ENCODE results near the gene KCNK5. TPM values are rescaled to one million over a fixed set of nuclear protein-coding genes. Genes with fewer than 3 reads are reported as not detected.
A peak's percentile ranks its signal among the peaks of the same experiment; 100 is the strongest.

The KCNK5 gene
- polyA plus RNA-seq, 2 of the 4 experiments (the other 2 are of a cell fraction): 1.5 to 2.3 TPM

DNA sequence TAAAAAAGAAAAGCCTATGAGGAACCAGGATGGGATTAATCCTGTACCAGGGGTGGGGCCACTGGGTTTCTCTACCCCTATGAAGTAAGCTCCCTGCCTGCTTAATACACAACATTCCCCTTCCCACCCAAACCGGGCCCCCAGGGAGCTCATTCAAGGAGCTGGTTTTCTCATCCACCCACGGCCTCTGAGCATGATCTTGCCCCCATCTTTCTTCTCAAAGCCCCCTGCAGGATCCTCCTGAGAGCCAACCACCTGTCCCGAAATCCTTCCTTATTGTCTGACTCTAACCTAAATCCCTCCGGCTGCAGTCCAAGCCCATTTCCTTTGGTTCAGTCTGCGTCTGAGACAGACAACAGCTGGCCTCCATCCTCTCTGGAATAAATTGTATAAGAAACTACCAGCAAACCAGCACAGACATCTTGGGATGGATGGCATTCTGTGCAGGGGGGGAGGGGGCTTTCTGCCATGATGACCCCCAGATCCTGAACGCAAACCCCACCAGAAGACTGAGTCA, 21.0 kb downstream of the KCNK5 start:
- Histone ChIP-seq H3K4me1 (peaks cover 69% of the 10 kb centered on the region), H3K4me2 (peak overlapping the region; percentile 25; the same call in 1 of the 3 replicates), H3K27ac (peak overlapping the region; percentile 24 to 66; a peak in 3 of 6 replicates), H3K4me3 (no peak overlapping the region), H3K9me3 (no peaks in the 10 kb centered on the region)
- no peak for FAIRE-seq
- no peak for ATAC-seq
- TF ChIP-seq MAZ (IDR thresholded peaks at IDR 0.05; ENCODE audit: borderline replicate concordance, low read depth, low read length): no peak
- TF ChIP-seq SMC3 (IDR thresholded peaks at IDR 0.05): no peak
- TF ChIP-seq FOSB (CRISPR knock-in tag; IDR thresholded peaks at IDR 0.05): no peak
- no peak for TF ChIP-seq CBX8 (IDR thresholded peaks at IDR 0.05)
- TF ChIP-seq RARB (CRISPR knock-in tag; IDR thresholded peaks at IDR 0.05): no peak
- no peak for TF ChIP-seq ZNF302 (CRISPR knock-in tag; IDR thresholded peaks at IDR 0.05)
- no peak for TF ChIP-seq NFE2L2 (conservative IDR thresholded peaks at IDR 0.05; ENCODE audit: low read length)
- no peak for TF ChIP-seq GATA3 (IDR thresholded peaks at IDR 0.05; ENCODE audit: borderline replicate concordance)
- TF ChIP-seq POLR2A (IDR thresholded peaks at IDR 0.05; ENCODE audit: low read length): no peak
- TF ChIP-seq JUN (IDR thresholded peaks at IDR 0.05): no peak
- no peak for TF ChIP-seq HOXB13 (CRISPR knock-in tag; IDR thresholded peaks at IDR 0.05; ENCODE audit: low read depth)
- TF ChIP-seq REST (IDR thresholded peaks at IDR 0.05): no peak
- TF ChIP-seq BHLHE40 (IDR thresholded peaks at IDR 0.05; ENCODE audit: low read depth, low read length): no peak
- no peak for TF ChIP-seq HOXA7 (CRISPR knock-in tag; IDR thresholded peaks at IDR 0.05)
- no peak for TF ChIP-seq KDM1A (IDR thresholded peaks at IDR 0.05; ENCODE audit: low read depth)
- TF ChIP-seq MAX (IDR thresholded peaks at IDR 0.05): no peak
- TF ChIP-seq, protein P1, sequence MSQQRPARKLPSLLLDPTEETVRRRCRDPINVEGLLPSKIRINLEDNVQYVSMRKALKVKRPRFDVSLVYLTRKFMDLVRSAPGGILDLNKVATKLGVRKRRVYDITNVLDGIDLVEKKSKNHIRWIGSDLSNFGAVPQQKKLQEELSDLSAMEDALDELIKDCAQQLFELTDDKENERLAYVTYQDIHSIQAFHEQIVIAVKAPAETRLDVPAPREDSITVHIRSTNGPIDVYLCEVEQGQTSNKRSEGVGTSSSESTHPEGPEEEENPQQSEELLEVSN (IDR thresholded peaks at IDR 0.05; ENCODE audit: borderline replicate concordance, low read depth): no peak
- no peak for TF ChIP-seq EP300 (IDR thresholded peaks at IDR 0.05)
- TF ChIP-seq NR3C1 (IDR thresholded peaks at IDR 0.05): no peak
- ChIA-PET POLR2A (no interaction called here), CTCF (no interaction called here)
- WGBS (ENCODE audit: missing lambda C conversion rate): 60% methylated on average over 6 of the region's 6 CpGs
- no peak for DNase-seq (ENCODE audit: low read depth in 1 of 2, low spot score in 1 of 2)

DNA sequence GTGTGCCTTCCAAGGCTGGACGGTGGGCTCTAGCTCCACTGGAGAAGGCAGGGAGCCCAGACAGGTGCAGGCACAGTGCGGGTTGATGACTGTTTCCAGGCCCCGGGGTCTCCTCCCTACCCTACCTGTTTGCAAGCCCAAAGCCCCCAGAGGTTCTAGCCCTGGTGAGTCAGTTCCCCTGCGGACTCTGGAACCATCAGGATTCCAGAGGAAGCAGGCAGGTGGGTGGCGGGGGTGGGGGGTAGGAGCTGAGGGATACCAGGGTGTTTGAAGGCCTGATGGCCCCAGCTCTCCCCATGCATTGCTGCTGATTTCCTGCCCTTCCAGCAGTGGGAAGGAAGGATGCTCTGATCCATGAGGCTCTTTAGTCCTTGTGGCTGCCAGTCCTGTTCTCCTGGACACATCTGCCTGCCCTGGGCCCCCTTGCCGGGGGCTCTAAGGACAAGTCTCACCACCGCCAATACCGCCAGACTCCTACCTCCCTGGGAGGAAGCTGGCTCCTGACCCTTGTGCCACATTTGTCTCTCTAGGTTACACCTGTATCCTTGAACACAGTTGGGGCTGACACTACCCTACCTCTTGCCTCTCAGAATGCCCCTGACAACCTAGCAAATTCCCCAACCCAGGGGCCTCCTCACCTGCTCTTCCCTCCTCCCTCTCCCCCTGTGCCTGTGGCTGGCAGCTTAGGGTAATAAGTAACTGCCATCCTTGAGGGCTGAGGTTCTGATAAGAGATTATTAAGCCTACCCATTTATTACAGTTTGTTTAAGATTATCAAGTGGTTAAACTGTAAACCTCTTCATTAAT, 21.7 kb downstream of the KCNK5 start:
- Histone ChIP-seq H3K4me1 (peaks cover 73% of the 10 kb centered on the region), H3K9me3 (no peaks in the 10 kb centered on the region), H3K27ac (peak overlapping the region; percentile 35 to 66; a peak in 4 of 6 replicates), H3K4me2 (peak overlapping the region; percentile 25; the same call in 1 of the 3 replicates), H3K4me3 (no peak overlapping the region)
- TF ChIP-seq ESRRA (IDR thresholded peaks at IDR 0.05; ENCODE audit: borderline replicate concordance, low read length) (no peak), MAX (IDR thresholded peaks at IDR 0.05) (no peak), CHD4 (IDR thresholded peaks at IDR 0.05; ENCODE audit: borderline replicate concordance) (no peak), RCOR1 (IDR thresholded peaks at IDR 0.05; ENCODE audit: low read depth, low read length) (no peak), KDM1A (IDR thresholded peaks at IDR 0.05; ENCODE audit: low read depth) (no peak), HOXA7 (CRISPR knock-in tag; IDR thresholded peaks at IDR 0.05) (no peak), EP300 (IDR thresholded peaks at IDR 0.05) (no peak), RARB (CRISPR knock-in tag; IDR thresholded peaks at IDR 0.05) (no peak), EHMT2 (IDR thresholded peaks at IDR 0.05; ENCODE audit: low read depth) (no peak), ZC3H11A (IDR thresholded peaks at IDR 0.05) (no peak), POLR2A (IDR thresholded peaks at IDR 0.05; ENCODE audit: low read length) (no peak)
- TF ChIP-seq, protein P2, sequence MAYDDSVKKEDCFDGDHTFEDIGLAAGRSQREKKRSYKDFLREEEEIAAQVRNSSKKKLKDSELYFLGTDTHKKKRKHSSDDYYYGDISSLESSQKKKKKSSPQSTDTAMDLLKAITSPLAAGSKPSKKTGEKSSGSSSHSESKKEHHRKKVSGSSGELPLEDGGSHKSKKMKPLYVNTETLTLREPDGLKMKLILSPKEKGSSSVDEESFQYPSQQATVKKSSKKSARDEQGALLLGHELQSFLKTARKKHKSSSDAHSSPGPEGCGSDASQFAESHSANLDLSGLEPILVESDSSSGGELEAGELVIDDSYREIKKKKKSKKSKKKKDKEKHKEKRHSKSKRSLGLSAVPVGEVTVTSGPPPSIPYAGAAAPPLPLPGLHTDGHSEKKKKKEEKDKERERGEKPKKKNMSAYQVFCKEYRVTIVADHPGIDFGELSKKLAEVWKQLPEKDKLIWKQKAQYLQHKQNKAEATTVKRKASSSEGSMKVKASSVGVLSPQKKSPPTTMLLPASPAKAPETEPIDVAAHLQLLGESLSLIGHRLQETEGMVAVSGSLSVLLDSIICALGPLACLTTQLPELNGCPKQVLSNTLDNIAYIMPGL (CRISPR knock-in tag; IDR thresholded peaks at IDR 0.05; ENCODE audit: borderline replicate concordance): no peak
- TF ChIP-seq, protein P3, sequence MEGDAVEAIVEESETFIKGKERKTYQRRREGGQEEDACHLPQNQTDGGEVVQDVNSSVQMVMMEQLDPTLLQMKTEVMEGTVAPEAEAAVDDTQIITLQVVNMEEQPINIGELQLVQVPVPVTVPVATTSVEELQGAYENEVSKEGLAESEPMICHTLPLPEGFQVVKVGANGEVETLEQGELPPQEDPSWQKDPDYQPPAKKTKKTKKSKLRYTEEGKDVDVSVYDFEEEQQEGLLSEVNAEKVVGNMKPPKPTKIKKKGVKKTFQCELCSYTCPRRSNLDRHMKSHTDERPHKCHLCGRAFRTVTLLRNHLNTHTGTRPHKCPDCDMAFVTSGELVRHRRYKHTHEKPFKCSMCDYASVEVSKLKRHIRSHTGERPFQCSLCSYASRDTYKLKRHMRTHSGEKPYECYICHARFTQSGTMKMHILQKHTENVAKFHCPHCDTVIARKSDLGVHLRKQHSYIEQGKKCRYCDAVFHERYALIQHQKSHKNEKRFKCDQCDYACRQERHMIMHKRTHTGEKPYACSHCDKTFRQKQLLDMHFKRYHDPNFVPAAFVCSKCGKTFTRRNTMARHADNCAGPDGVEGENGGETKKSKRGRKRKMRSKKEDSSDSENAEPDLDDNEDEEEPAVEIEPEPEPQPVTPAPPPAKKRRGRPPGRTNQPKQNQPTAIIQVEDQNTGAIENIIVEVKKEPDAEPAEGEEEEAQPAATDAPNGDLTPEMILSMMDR (IDR thresholded peaks at IDR 0.05): no peak
- TF ChIP-seq, protein P1 (IDR thresholded peaks at IDR 0.05; ENCODE audit: borderline replicate concordance, low read depth): no peak
- POLR2A ChIA-PET: no interaction called here
- FAIRE-seq: no peak
- CTCF ChIA-PET: interaction anchor here (0.8 kb wide), 1 partner anchor 18 kb away, joined by 3 read pairs; no protein-coding TSS in a partner anchor
- no peak for ATAC-seq
- 100% methylated on average over 1 of the region's 8 CpGs for WGBS (ENCODE audit: missing lambda C conversion rate)
- no peak for DNase-seq (ENCODE audit: low read depth in 1 of 2, low spot score in 1 of 2)
